ENCODE results near the gene SLIT3. TPM values are rescaled to one million over a fixed set of nuclear protein-coding genes. Genes with fewer than 3 reads are reported as not detected.

Gene SLIT3
- total and polyA plus RNA-seq, 2 donors (not counting 3 experiments of a cell fraction or from before 2014, with no cell fraction given) = 0.90 to 1.0 TPM

DNA sequence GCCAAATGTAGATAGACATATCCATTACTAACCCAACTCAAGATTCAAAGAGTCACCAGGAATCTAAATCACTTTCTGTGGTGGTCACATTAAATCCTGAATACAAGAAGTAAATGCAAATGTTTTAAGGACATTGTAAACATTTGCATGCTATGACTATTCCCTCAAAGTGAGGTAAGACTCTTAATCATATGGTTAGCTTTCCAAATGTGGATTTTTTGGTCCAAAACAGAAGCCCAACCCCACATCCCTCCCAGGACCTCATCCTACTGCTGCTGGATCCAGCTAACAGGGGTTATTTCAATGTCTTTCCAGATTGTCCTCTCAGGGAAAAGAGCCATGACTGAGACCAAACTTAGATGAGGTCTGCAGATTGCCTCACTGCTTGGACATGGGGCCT is 493.7 kb downstream of the SLIT3 start:
- POLR2A ChIA-PET = no interaction called here
- Histone ChIP-seq H4K20me1 (replicated peaks; ENCODE audit: control insufficient read depth, extremely low read depth, insufficient read depth, low read length) (no peaks in the 10 kb centered on the region), H3K27me3 (ENCODE audit: control insufficient read depth in 2 of 2, insufficient read depth in 2 of 2, low read length in 2 of 2) (no peaks in the 10 kb centered on the region), H3K4me3 (replicated peaks in 1 of 3; ENCODE audit: insufficient read depth in 1 of 3, low read depth in 1 of 3, low read length in 3 of 3) (no peak overlapping the region), H3K27ac (ENCODE audit: insufficient read depth, low read depth, low read length) (no peak overlapping the region), H3K9me1 (replicated peaks; ENCODE audit: control insufficient read depth, extremely low read depth, insufficient read depth, low read length) (no peaks in the 10 kb centered on the region), H3K4me2 (ENCODE audit: insufficient read depth, low read length) (no peak overlapping the region), H3K4me1 (ENCODE audit: control insufficient read depth, extremely low read depth, insufficient read depth, low read length) (no peaks in the 10 kb centered on the region), H3K79me2 (ENCODE audit: control insufficient read depth, insufficient read depth, low read length) (no peaks in the 10 kb centered on the region), H3K9ac (replicated peaks; ENCODE audit: extremely low read depth, insufficient read depth, low read length) (no peak overlapping the region), H3K36me3 (ENCODE audit: control insufficient read depth in 2 of 2, extremely low read depth in 1 of 2, insufficient read depth in 2 of 2, low read length in 2 of 2) (no peaks in the 10 kb centered on the region), H2AFZ (ENCODE audit: low read depth, low read length) (no peak overlapping the region), H3K9me3 (replicated peaks; ENCODE audit: control insufficient read depth, insufficient read depth, low read length) (no peaks in the 10 kb centered on the region)
- dilution Hi-C loops (cut with MboI; ENCODE audit: extremely low pct_ligation_motif_present, low sequenced_read_pairs) = no loop called here
- DNase-seq (ENCODE audit: low read depth, low spot score) = no peak
- TF ChIP-seq, protein P1, sequence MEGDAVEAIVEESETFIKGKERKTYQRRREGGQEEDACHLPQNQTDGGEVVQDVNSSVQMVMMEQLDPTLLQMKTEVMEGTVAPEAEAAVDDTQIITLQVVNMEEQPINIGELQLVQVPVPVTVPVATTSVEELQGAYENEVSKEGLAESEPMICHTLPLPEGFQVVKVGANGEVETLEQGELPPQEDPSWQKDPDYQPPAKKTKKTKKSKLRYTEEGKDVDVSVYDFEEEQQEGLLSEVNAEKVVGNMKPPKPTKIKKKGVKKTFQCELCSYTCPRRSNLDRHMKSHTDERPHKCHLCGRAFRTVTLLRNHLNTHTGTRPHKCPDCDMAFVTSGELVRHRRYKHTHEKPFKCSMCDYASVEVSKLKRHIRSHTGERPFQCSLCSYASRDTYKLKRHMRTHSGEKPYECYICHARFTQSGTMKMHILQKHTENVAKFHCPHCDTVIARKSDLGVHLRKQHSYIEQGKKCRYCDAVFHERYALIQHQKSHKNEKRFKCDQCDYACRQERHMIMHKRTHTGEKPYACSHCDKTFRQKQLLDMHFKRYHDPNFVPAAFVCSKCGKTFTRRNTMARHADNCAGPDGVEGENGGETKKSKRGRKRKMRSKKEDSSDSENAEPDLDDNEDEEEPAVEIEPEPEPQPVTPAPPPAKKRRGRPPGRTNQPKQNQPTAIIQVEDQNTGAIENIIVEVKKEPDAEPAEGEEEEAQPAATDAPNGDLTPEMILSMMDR (IDR thresholded peaks at IDR 0.05; ENCODE audit: extremely low read depth in 1 of 2, insufficient read depth in 1 of 2, low read depth in 1 of 2, low read length in 2 of 2) = no peak
- no peak for TF ChIP-seq JUN (IDR thresholded peaks at IDR 0.05; ENCODE audit: borderline replicate concordance, insufficient read depth, insufficient read length, low read depth)
- no peak for TF ChIP-seq GATA2 (IDR thresholded peaks at IDR 0.05; ENCODE audit: insufficient read depth, insufficient read length, low read depth, low read length)
- TF ChIP-seq MYC (IDR thresholded peaks at IDR 0.05; ENCODE audit: low read depth, low read length) = no peak
- TF ChIP-seq POLR2A (IDR thresholded peaks at IDR 0.05; ENCODE audit: low read depth, low read length) = no peak
- TF ChIP-seq, protein P2, sequence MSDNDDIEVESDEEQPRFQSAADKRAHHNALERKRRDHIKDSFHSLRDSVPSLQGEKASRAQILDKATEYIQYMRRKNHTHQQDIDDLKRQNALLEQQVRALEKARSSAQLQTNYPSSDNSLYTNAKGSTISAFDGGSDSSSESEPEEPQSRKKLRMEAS (IDR thresholded peaks at IDR 0.05; ENCODE audit: insufficient read depth, insufficient read length) = no peak
- intact Hi-C loops (cut with micrococcal nuclease) = no loop called here
- no peak for FAIRE-seq
- CTCF ChIA-PET = no interaction called here
- no TSS peak for BruUV-seq (replicated peaks)

DNA sequence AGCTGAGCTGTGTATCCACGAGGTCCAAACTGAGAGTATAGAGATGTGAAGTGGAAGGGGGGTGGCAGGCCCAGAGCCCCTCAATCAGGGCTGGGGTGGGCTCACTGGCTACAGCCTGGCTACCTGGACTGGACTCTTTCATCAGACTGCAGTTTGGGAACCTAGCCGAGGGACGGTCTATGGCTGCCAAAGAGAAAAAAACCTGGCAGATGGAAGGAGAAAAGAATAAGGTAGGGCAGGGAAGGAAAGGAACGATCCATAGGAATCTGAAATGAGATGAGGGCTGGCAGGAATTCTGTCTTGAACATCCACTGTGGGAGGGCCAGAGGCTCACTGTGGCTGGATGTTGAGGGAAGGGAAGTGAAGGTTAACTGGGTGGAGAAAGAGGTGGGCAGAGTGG is 497.4 kb downstream of the SLIT3 start:
- Histone ChIP-seq H3K4me1 (ENCODE audit: control insufficient read depth, extremely low read depth, insufficient read depth, low read length) (no peaks in the 10 kb centered on the region), H3K27ac (ENCODE audit: insufficient read depth, low read depth, low read length) (no peak overlapping the region), H4K20me1 (replicated peaks; ENCODE audit: control insufficient read depth, extremely low read depth, insufficient read depth, low read length) (no peaks in the 10 kb centered on the region), H3K9me3 (replicated peaks; ENCODE audit: control insufficient read depth, insufficient read depth, low read length) (no peaks in the 10 kb centered on the region), H2AFZ (ENCODE audit: low read depth, low read length) (no peak overlapping the region), H3K4me2 (ENCODE audit: insufficient read depth, low read length) (no peak overlapping the region), H3K9ac (replicated peaks; ENCODE audit: extremely low read depth, insufficient read depth, low read length) (no peak overlapping the region), H3K4me3 (replicated peaks in 1 of 3; ENCODE audit: insufficient read depth in 1 of 3, low read depth in 1 of 3, low read length in 3 of 3) (no peak overlapping the region), H3K27me3 (ENCODE audit: control insufficient read depth in 2 of 2, insufficient read depth in 2 of 2, low read length in 2 of 2) (no peaks in the 10 kb centered on the region), H3K79me2 (ENCODE audit: control insufficient read depth, insufficient read depth, low read length) (no peaks in the 10 kb centered on the region), H3K9me1 (replicated peaks; ENCODE audit: control insufficient read depth, extremely low read depth, insufficient read depth, low read length) (no peaks in the 10 kb centered on the region), H3K36me3 (ENCODE audit: control insufficient read depth in 2 of 2, extremely low read depth in 1 of 2, insufficient read depth in 2 of 2, low read length in 2 of 2) (no peaks in the 10 kb centered on the region)
- no peak for TF ChIP-seq POLR2AphosphoS5 (IDR thresholded peaks at IDR 0.05; ENCODE audit: insufficient read depth, low read depth, low read length)
- intact Hi-C loops (cut with micrococcal nuclease) (no loop called here), dilution Hi-C loops (cut with MboI; ENCODE audit: extremely low pct_ligation_motif_present, low sequenced_read_pairs) (no loop called here)
- BruUV-seq (replicated peaks) = no TSS peak
- ChIA-PET CTCF (no interaction called here), POLR2A (no interaction called here)
- no peak for FAIRE-seq
- DNase-seq (ENCODE audit: low read depth, low spot score) = no peak
